Epithelial cell of prostate (primary cell): ENCODE results near the gene DXO.

Experiments used
- DNase-seq: peaks from one replicate; pipeline ENCODE4 v3.0.0-alpha.2; 2011; ENCODE audit warnings: low read depth, low spot score
- H3K27ac ChIP-seq: fragments of 450-650 bp; 2 replicates; pipeline ENCODE4 v1.5.1; 2017; ENCODE audit warnings: mild to moderate bottlenecking

The DXO gene

DNA sequence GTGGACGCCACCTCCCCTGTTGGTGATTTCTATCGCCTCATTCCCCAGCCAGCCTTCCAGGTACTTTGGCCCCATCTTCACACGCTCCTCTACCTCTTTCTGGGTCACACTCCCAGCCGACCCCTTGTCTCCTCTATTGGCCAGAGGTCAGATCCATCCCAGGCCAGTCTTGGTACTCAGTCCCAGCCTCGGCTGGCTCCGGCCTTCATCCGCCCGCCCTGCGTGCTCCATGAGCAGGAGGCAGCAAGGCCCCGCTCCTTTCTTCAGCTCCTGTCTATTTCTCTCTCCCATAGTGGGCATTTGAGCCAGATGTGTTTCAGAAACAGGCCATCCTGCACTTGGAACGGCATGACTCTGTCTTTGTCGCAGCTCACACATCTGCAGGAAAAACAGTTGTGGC is 10.3 kb downstream of the DXO start:
- DNase-seq, result no peak
- H3K27ac ChIP-seq, result no peak overlapping the region

- peak within 1 kb of the TSS; percentile 45 for H3K27ac ChIP-seq
- peak; percentile 92 for DNase-seq
Observed at GRCh38 chr6:31958741-31959739, 12.9 kb downstream of the DXO start, which contains the start of the genes NELFE and SKIC2. Gene NELFE (minus strand): TSS chr6:31958971. CDS start chr6:31958446, 525 bp downstream. Gene SKIC2 (plus strand): TSS chr6:31959175. CDS start chr6:31959193, 18 bp downstream.

DNA sequence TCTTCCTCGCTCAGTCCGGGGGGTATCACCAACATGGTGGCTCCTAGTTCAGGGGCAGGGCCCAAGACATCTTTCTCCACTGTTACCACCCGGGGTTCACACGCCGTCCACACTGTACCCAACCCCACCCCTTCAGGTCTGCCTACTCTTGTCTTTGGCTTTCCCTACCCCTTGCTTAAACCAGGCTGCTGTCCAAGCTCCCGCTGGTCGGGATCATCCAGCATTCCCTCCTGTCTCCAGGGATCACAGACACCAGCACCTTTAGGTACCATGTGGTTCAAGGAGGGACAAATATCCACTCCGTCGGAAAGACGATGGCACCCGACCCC is 13.6 kb downstream of the DXO start:
- no peak for DNase-seq

DNA sequence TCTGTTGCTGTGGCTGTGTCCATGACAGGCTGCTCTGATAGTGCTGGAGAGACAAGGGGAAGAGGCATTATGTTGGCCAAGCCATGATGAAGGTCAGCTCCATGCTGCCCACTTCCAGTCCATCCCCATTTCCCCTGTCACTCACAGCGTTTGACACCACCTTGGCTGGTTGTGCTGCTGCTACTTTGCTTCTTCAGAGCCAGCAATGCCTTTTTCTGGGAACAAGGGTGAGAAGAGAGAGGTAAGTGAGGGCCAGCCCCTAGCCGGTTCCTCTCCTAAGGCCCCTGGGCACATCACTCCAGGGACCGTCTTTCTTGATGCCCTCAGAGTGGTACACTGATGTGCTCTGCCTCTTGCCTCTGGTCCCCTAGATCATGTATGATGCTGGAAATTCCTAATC is 15.1 kb downstream of the DXO start:
- DNase-seq, result no peak
- H3K27ac ChIP-seq, result no peak overlapping the region

More for the DNA sequence above, 13.6 kb downstream of the DXO start:
- peak overlapping the region; percentile 45 for H3K27ac ChIP-seq

GRCh38 chr6:31954511-31954910 is 17.4 kb downstream of the DXO start:
- DNase-seq, result no peak
- H3K27ac ChIP-seq, result no peak overlapping the region

DNA sequence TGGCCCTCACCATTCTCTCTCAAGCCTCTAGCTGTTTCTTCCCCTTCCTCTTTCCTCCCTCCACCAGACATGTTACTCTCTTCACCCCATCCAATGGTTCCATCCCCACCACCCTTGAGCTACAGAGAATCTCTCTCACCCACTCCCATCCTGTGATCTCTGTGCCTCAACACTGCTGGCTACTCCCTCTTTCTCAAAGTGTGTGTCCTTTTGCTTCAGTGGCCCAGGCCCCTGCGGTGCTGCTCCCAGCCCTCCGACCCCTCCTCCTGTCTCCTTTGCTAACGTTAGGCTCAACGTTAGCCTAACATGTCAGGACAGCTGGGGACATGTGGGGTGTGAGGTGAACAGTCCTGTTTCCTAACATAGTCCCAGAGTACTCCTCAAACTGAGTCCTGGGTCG is 19.0 kb downstream of the DXO start:
- no peak for DNase-seq
- no peak overlapping the region for H3K27ac ChIP-seq

DNA sequence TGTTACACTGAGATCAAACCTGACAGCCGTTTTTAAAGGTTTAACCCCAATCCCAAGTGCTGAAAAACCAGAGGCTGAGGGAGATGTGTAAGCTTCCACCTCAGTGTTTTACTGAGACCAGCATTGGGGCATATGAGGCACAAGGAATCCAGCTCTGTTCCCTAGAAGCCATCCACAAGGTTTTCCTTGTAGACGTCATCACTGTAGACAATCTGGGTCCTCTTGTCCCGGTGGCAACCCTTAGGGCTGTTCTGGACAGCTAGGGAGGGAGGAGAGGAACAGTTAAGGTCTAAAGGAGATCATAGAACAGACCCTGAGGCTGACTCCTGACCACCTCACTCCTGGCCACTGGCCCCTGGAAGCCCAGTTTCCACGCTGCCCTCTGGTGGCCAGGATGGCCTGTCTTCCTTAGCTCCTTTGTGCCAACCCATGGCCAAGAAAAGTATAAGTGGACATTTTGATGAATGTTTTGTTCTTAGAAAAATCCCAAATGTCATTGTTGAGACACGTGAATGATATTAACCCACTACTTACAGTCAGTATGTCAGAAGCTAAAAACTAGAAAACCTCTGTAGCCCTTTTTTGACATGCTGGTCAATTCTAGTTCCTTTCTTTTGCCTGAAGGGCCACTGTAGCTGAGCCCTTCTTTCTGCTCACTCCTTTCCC is 19.7 kb downstream of the DXO start:
- no peak overlapping the region for H3K27ac ChIP-seq
- DNase-seq, result no peak

DNA sequence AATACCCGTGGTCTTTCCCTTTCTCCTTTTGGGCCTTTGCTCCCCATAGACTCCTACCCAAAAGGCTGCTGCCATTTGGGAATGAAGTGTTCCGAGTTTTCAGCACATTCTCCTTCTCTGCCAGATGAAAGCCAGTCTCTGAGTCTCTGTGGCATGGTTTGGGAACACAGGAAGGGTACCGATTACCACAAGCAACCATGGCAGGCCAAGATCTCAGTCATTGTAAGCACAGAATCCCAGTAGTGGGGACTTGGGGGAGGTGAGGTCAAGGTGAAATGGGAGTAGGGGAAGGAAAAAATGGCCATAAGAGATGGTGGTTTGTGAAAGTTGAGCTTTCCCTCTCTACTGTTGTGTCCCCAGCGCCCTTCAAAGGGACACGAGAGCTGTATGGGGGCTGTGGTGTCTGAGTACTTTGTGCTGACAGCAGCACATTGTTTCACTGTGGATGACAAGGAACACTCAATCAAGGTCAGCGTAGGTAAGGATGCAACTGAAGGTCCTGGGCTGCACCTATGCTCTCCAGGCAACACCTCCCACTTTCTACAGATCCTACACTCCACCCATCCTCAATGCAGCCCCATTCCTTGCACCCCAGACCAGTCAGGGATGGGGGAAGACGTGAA is 21.9 kb downstream of the DXO start:
- DNase-seq, result no peak
- H3K27ac ChIP-seq, result no peak overlapping the region

DNA sequence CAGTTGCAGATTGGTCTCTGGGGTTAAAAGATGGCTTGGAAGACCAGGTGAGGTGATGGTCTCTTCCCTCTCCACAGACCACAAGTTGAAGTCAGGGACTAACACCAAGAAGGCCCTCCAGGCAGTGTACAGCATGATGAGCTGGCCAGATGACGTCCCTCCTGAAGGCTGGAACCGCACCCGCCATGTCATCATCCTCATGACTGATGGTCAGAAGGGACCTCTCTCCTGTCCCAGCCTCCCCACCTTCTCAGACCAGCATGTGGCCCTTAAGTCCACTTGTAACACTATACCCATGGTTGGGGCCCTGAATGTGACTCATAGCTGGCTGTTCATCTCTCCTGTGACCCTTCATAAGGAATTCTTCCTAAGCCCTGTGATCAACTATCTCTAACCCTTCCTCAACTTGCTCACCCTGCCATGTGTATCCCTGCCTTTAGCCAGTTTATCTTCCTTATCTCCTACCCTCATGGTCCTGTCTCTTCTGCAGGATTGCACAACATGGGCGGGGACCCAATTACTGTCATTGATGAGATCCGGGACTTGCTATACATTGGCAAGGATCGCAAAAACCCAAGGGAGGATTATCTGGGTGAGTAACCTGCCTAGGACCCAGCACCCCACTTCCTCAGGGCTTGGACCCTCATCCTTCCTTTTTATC is 23.1 kb downstream of the DXO start:
- no peak for DNase-seq
- no peak overlapping the region for H3K27ac ChIP-seq

DNA sequence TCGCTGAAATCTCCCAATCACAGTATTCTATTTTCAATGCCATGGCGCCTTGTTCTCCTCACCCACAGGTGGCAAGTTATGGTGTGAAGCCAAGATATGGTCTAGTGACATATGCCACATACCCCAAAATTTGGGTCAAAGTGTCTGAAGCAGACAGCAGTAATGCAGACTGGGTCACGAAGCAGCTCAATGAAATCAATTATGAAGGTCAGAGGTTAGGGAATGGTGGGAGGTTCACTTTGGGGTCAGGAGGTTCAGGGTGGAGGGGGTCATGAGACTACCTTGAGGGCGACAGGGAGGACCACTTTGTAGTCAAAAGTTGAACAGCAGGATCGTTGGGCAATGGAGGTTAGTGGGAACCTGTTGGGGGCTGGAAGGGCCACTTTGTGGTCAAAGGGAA is 23.6 kb downstream of the DXO start:
- no peak for DNase-seq
- no peak overlapping the region for H3K27ac ChIP-seq

- DNase-seq, result no peak
- no peak overlapping the region for H3K27ac ChIP-seq
Observed at GRCh38 chr6:31947864-31948263, 24.1 kb downstream of the DXO start.

- no peak overlapping the region for H3K27ac ChIP-seq
- DNase-seq, result no peak
Observed at GRCh38 chr6:31947070-31947675, 24.8 kb downstream of the DXO start.

DNA sequence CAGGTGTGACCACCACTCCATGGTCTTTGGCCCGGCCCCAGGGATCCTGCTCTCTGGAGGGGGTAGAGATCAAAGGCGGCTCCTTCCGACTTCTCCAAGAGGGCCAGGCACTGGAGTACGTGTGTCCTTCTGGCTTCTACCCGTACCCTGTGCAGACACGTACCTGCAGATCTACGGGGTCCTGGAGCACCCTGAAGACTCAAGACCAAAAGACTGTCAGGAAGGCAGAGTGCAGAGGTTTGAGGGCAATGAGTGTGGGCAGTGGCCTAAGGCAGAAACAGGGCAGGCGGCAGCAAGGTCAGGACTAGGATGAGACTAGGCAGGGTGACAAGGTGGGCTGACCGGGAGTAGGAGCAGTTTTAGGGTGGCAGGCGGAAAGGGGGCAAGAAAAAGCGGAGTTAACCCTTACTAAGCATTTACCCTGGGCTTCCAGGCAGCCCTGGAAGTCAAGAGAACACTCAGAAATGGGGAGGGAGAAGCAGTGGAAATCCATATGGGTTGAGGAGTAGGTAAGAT is 25.5 kb downstream of the DXO start:
- no peak for DNase-seq
- no peak overlapping the region for H3K27ac ChIP-seq

GRCh38 chr6:31945507-31946369 is 26.2 kb downstream of the DXO start, which contains the start of gene CFB:
Gene CFB (plus strand): TSS chr6:31946095. CDS start chr6:31946222, 127 bp downstream.
- DNase-seq, result peak; percentile 33
- H3K27ac ChIP-seq, result peak within 1 kb of the TSS; percentile 42

DNA sequence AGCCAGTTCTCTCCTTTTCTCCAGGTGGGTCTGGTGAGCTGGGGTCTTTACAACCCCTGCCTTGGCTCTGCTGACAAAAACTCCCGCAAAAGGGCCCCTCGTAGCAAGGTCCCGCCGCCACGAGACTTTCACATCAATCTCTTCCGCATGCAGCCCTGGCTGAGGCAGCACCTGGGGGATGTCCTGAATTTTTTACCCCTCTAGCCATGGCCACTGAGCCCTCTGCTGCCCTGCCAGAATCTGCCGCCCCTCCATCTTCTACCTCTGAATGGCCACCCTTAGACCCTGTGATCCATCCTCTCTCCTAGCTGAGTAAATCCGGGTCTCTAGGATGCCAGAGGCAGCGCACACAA is 26.8 kb downstream of the DXO start:
- H3K27ac ChIP-seq, result peak overlapping the region; percentile 42

GRCh38 chr6:31943742-31944141 is 28.2 kb downstream of the DXO start:
- H3K27ac ChIP-seq, result no peak overlapping the region
- no peak for DNase-seq

More for the DNA sequence above, 26.8 kb downstream of the DXO start:
- no peak for DNase-seq

- DNase-seq, result no peak
- H3K27ac ChIP-seq, result no peak overlapping the region
Observed at GRCh38 chr6:31940256-31940664, 31.7 kb downstream of the DXO start.

DNA sequence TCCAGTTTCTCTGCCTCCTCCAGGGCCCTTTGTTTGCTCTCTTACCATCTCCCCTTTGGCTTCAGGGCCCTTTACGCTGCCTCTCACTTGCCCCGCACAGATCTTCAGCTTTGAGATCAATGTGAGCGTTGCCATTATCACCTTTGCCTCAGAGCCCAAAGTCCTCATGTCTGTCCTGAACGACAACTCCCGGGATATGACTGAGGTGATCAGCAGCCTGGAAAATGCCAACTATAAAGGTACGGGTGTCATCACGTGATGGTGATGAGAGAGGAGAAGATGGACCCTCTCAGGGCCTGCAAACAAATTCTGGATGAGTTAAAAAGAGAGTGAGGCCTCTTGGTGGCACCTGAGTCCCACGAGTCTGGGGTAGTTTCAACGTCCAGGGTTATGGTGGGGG is 36.1 kb downstream of the DXO start:
- no peak overlapping the region for H3K27ac ChIP-seq
- DNase-seq, result no peak

GRCh38 chr6:31935021-31935420 is 36.9 kb downstream of the DXO start:
- H3K27ac ChIP-seq, result no peak overlapping the region
- no peak for DNase-seq
